Measurements from ENCODE around the gene SULT4A1.

The SULT4A1 gene

GRCh38 chr22:43901976-43902643 lies 39.8 kb upstream of the SULT4A1 start:
- DNase-seq (ENCODE audit: low read depth), result peak; percentile 84
- TF ChIP-seq CTCF (IDR thresholded peaks at IDR 0.05; ENCODE audit: control insufficient read depth, insufficient read depth, low read depth, low read length, missing control alignments), result no peak

GRCh38 chr22:43900206-43900605 lies 37.9 kb upstream of the SULT4A1 start:
- DNase-seq (ENCODE audit: low read depth), result no peak
- TF ChIP-seq CTCF (IDR thresholded peaks at IDR 0.05; ENCODE audit: control insufficient read depth, insufficient read depth, low read depth, low read length, missing control alignments), result no peak
- no peak overlapping the region for H3K4me3 ChIP-seq (ENCODE audit: control insufficient read depth, low read depth, low read length)

More at GRCh38 chr22:43901976-43902643, 39.8 kb upstream of the SULT4A1 start:
- H3K4me3 ChIP-seq (ENCODE audit: control insufficient read depth, low read depth, low read length), result no peak overlapping the region

- no peak for TF ChIP-seq CTCF (IDR thresholded peaks at IDR 0.05; ENCODE audit: control insufficient read depth, insufficient read depth, low read depth, low read length, missing control alignments)
- H3K4me3 ChIP-seq (ENCODE audit: control insufficient read depth, low read depth, low read length), result no peak overlapping the region
- DNase-seq (ENCODE audit: low read depth), result no peak
These were observed 35.5 kb upstream of the SULT4A1 start for GRCh38 chr22:43897751-43898261.

GRCh38 chr22:43895986-43896645 lies 33.8 kb upstream of the SULT4A1 start:
- no peak for TF ChIP-seq CTCF (IDR thresholded peaks at IDR 0.05; ENCODE audit: control insufficient read depth, insufficient read depth, low read depth, low read length, missing control alignments)
- no peak for DNase-seq (ENCODE audit: low read depth)
- H3K4me3 ChIP-seq (ENCODE audit: control insufficient read depth, low read depth, low read length), result no peak overlapping the region

- DNase-seq (ENCODE audit: low read depth), result no peak
- TF ChIP-seq CTCF (IDR thresholded peaks at IDR 0.05; ENCODE audit: control insufficient read depth, insufficient read depth, low read depth, low read length, missing control alignments), result no peak
- H3K4me3 ChIP-seq (ENCODE audit: control insufficient read depth, low read depth, low read length), result no peak overlapping the region
These were observed 31.8 kb upstream of the SULT4A1 start for GRCh38 chr22:43894122-43894521.

- H3K4me3 ChIP-seq (ENCODE audit: control insufficient read depth, low read depth, low read length), result no peak overlapping the region
- TF ChIP-seq CTCF (IDR thresholded peaks at IDR 0.05; ENCODE audit: control insufficient read depth, insufficient read depth, low read depth, low read length, missing control alignments), result no peak
- DNase-seq (ENCODE audit: low read depth), result no peak
These were observed 31.0 kb upstream of the SULT4A1 start for GRCh38 chr22:43893266-43893665.

All from AG09309 (cell line).